IMR-90 (cell line): ENCODE measurements around the gene TENM3. TPM values are rescaled to one million over a fixed set of nuclear protein-coding genes. Genes with fewer than 3 reads are reported as not detected.

Experiments
- ATAC-seq: fragments of 200-7000 bp; cut with Tn5 transposase; 2 replicates; pipeline ENCODE4 v1.9.1; 2020; ENCODE audit warnings: low read depth, mild to moderate bottlenecking, moderate library complexity
- BruUV-seq: library from RNA; stranded (reverse); fragments of 400-500 nt; replicated peaks from 2 replicates; lab custom pipeline; 2021; lab: Mats Ljungman, UMichigan
- CTCF ChIA-PET: fragments of 300-600 bp; formaldehyde crosslinking; extraction: SDS; loops from one replicate; lab custom pipeline; 2021; ENCODE audit warnings: antibody characterized with exemption; lab: Yijun Ruan, JAX
- POLR2A ChIA-PET: fragments of 300-600 bp; sonication (Branson Sonifier 250); formaldehyde crosslinking; loops from one replicate; lab custom pipeline; 2022; ENCODE audit warnings: antibody characterized with exemption; ENCODE audit not compliant: unreplicated experiment; lab: Charles Lee
- DNase-seq: peaks from one replicate; pipeline ENCODE4 v3.0.0; 2013
- H2AFZ ChIP-seq: replicated peaks from 2 replicates; pipeline ENCODE3; 2013; ENCODE audit warnings: low read length, mild to moderate bottlenecking; ENCODE audit not compliant: poor library complexity
- H2AK5ac ChIP-seq: 2 replicates; pipeline ENCODE4 v1.6.1; 2013; ENCODE audit warnings: low read depth, low read length, inconsistent platforms
- H2AK9ac ChIP-seq: replicated peaks from 2 replicates; pipeline ENCODE3; 2013; ENCODE audit warnings: mild to moderate bottlenecking, low read depth, low read length, moderate library complexity; ENCODE audit not compliant: poor library complexity
- H2BK120ac ChIP-seq: 2 replicates; pipeline ENCODE4 v1.6.1; 2013; ENCODE audit warnings: low read depth, low read length, inconsistent platforms
- H2BK15ac ChIP-seq: 3 replicates; pipeline ENCODE4 v1.6.1; 2013; ENCODE audit warnings: low read depth, low read length, inconsistent platforms
- H2BK20ac ChIP-seq: 2 replicates; pipeline ENCODE4 v1.6.1; 2013; ENCODE audit warnings: low read depth, mild to moderate bottlenecking, inconsistent platforms, low read length, moderate library complexity
- H2BK5ac ChIP-seq: 2 replicates; pipeline ENCODE4 v1.6.1; 2013; ENCODE audit warnings: mild to moderate bottlenecking, low read depth, low read length, inconsistent platforms; ENCODE audit not compliant: poor library complexity, severe bottlenecking
- H3K14ac ChIP-seq: replicated peaks from 2 replicates; pipeline ENCODE4 v1.6.1; 2013; ENCODE audit warnings: low read depth, low read length, inconsistent platforms
- H3K18ac ChIP-seq: 2 replicates; pipeline ENCODE4 v1.6.1; 2013; ENCODE audit warnings: low read depth, low read length, control low read depth
- H3K23ac ChIP-seq: 2 replicates; pipeline ENCODE4 v1.6.1; 2013; ENCODE audit warnings: low read depth, low read length, inconsistent platforms
- H3K27ac ChIP-seq: 2 replicates; pipeline ENCODE4 v1.5.1; 2013; ENCODE audit warnings: mild to moderate bottlenecking, control low read depth, low read length; ENCODE audit not compliant: insufficient read depth
- H3K27me3 ChIP-seq: 2 replicates; pipeline ENCODE4 v1.6.1; 2013; ENCODE audit warnings: low read length; ENCODE audit not compliant: control insufficient read depth, insufficient read depth
- H3K36me3 ChIP-seq: 2 replicates; pipeline ENCODE4 v1.6.1; 2013; ENCODE audit warnings: low read length, mixed read lengths; ENCODE audit not compliant: control insufficient read depth, insufficient read depth
- H3K4ac ChIP-seq: 2 replicates; pipeline ENCODE4 v1.6.1; 2013; ENCODE audit warnings: low read depth, low read length, inconsistent platforms
- H3K4me1 ChIP-seq: 2 replicates; pipeline ENCODE4 v1.6.1; 2013; ENCODE audit warnings: low read length, mixed read lengths; ENCODE audit not compliant: control insufficient read depth, insufficient read depth
- H3K4me2 ChIP-seq: 2 replicates; pipeline ENCODE4 v1.6.1; 2013; ENCODE audit warnings: low read depth, mild to moderate bottlenecking, control low read depth, low read length, moderate library complexity
- H3K4me3 ChIP-seq: 2 replicates; pipeline ENCODE4 v1.5.1; 2013; ENCODE audit warnings: low read depth, mild to moderate bottlenecking, control low read depth, low read length, moderate library complexity; ENCODE audit not compliant: insufficient read depth
- H3K56ac ChIP-seq: 2 replicates; pipeline ENCODE4 v1.6.1; 2013; ENCODE audit warnings: low read length, inconsistent platforms; ENCODE audit not compliant: insufficient read depth; ENCODE audit errors: extremely low read depth
- H3K79me1 ChIP-seq, 2 experiments: 2 replicates each; pipeline ENCODE4 v1.6.1; 2013; ENCODE audit warnings: low read length in 2 of 2, inconsistent platforms in 1 of 2, low read depth in 1 of 2
- H3K9ac ChIP-seq: 2 replicates; pipeline ENCODE4 v1.6.1; 2013; ENCODE audit warnings: low read depth, low read length, control low read depth
- H3K9me1 ChIP-seq: 2 replicates; pipeline ENCODE4 v1.6.1; 2013; ENCODE audit warnings: low read length, inconsistent platforms; ENCODE audit not compliant: insufficient read depth
- H3K9me3 ChIP-seq: 2 replicates; pipeline ENCODE4 v1.6.1; 2013; ENCODE audit warnings: low read length; ENCODE audit not compliant: control insufficient read depth, insufficient read depth
- H4K20me1 ChIP-seq: 2 replicates; pipeline ENCODE4 v1.6.1; 2013; ENCODE audit warnings: low read length, inconsistent platforms; ENCODE audit not compliant: insufficient read depth
- H4K5ac ChIP-seq: 2 replicates; pipeline ENCODE4 v1.6.1; 2013; ENCODE audit warnings: mild to moderate bottlenecking, low read depth, low read length, control low read depth
- H4K8ac ChIP-seq, 2 experiments: 2 replicates each; pipeline ENCODE4 v1.6.1; 2013; ENCODE audit warnings: low read depth in 2 of 2, low read length in 2 of 2, control low read depth in 1 of 2, inconsistent platforms in 1 of 2
- H4K91ac ChIP-seq: 2 replicates; pipeline ENCODE4 v1.6.1; 2013; ENCODE audit warnings: low read depth, low read length, inconsistent platforms; ENCODE audit not compliant: insufficient read depth
- CHD1 ChIP-seq: IDR thresholded peaks from 2 replicates; pipeline ENCODE4 v1.6.1; 2012; ENCODE audit warnings: low read depth, low read length, improper control_type of control experiment
- RFX5 ChIP-seq: IDR thresholded peaks from 2 replicates; pipeline ENCODE4 v1.8.0; 2012; ENCODE audit warnings: low read depth, mild to moderate bottlenecking, low read length, moderate library complexity
- WGBS, 2 experiments: methylation state at CpG; one replicate each; pipeline versions ENCODE4 v1.1.5 to v1.1.7; 2013; ENCODE audit warnings: missing lambda C conversion rate in 2 of 2; ENCODE audit not compliant: insufficient read length in 1 of 2; ENCODE audit errors: extremely low coverage in 2 of 2; 5-methylcytosine and 5-hydroxymethylcytosine counted together
- dilution Hi-C: fragments of 300-500 bp; cut with HindIII; formaldehyde crosslinking; loops from one replicate; pipeline ENCODE4 v1.14.3; 2018; ENCODE audit warnings: low sequenced_read_pairs; ENCODE audit not compliant: unreplicated experiment
- in situ Hi-C: fragments of 300-500 bp; cut with MboI; formaldehyde crosslinking; loops from 3 replicates; pipeline ENCODE4 v1.14.3; 2019; ENCODE audit warnings: low sequenced_read_pairs, inconsistent platforms, mixed read lengths
- intact Hi-C: fragments of 100-400 bp; cut with micrococcal nuclease; formaldehyde crosslinking; loops from 2 replicates; pipeline ENCODE4 v1.10.0; 2022
- polyA plus RNA-seq, 3 experiments: library from polyadenylated mRNA; depleted of rRNA; stranded (reverse); fragments of >200 nt; gene quantifications; 2 replicates each; pipeline ENCODE4 v1.2.3, GENCODE V29; 2012; ENCODE audit warnings: low replicate concordance in 1 of 3
- total RNA-seq: library from RNA; depleted of rRNA; stranded (reverse); fragments of >200 nt; gene quantifications from 2 replicates; pipeline ENCODE4 v1.2.3, GENCODE V29; 2012

Gene TENM3
- total and polyA plus RNA-seq, 2 of the 4 experiments (the other 2 are of a cell fraction): 29.9 to 173 TPM

- in situ Hi-C loops: loop anchor here (25.0 kb wide), 2 partner anchors 1260 to 1685 kb away; no protein-coding TSS in a partner anchor
- intact Hi-C loops: no loop called here
- Histone ChIP-seq H4K5ac (no peak overlapping the region), H3K4me3 (no peak overlapping the region), H3K9me1 (no peaks in the 10 kb centered on the region), H2BK5ac (no peak overlapping the region), H4K91ac (no peak overlapping the region), H3K14ac (no peak overlapping the region), H3K23ac (no peak overlapping the region), H3K4me1 (no peaks in the 10 kb centered on the region), H3K36me3 (no peaks in the 10 kb centered on the region), H3K9me3 (no peaks in the 10 kb centered on the region), H3K27me3 (no peaks in the 10 kb centered on the region), H3K27ac (no peak overlapping the region), H2AK5ac (no peak overlapping the region), H2BK120ac (no peak overlapping the region), H3K4me2 (no peak overlapping the region), H2BK20ac (no peak overlapping the region), H3K18ac (no peak overlapping the region), H3K79me1 (no peaks in the 10 kb centered on the region), H2BK15ac (no peak overlapping the region), H4K8ac (no peak overlapping the region), H2AK9ac (peak overlapping the region; percentile 71), H3K56ac (no peak overlapping the region), H2AFZ (peak overlapping the region; percentile 39), H4K20me1 (no peaks in the 10 kb centered on the region), H3K4ac (no peak overlapping the region), H3K9ac (no peak overlapping the region)
- 84% methylated on average over 5 of the region's 11 CpGs; no CpG with 5 or more reads in 1 of the 2 experiments for WGBS, 2 experiments
- no TSS peak for BruUV-seq
- dilution Hi-C loops: no loop called here
- TF ChIP-seq CHD1 (no peak), RFX5 (no peak)
- ChIA-PET CTCF (no interaction called here), POLR2A (no interaction called here)
- DNase-seq (no peak), ATAC-seq (no peak)
Observed at GRCh38 chr4:182822554-182822953, 579.4 kb downstream of the TENM3 start.
